ENCODE data around the gene SPEM2.

- TF ChIP-seq CTCF (IDR thresholded peaks at IDR 0.05) (no peak), POLR2A (IDR thresholded peaks at IDR 0.05) (no peak)
Observed at GRCh38 chr17:7459961-7460545, 34.6 kb downstream of the SPEM2 start.

Measured in upper lobe of left lung (tissue), 4 donors.